AG10803 (cell line): Measurements from ENCODE around the gene WNT3A.

Experiments used
- DNase-seq: peaks from one replicate; pipeline ENCODE4 v3.0.0; 2010; ENCODE audit warnings: low read depth
- H3K4me3 ChIP-seq: 2 replicates; pipeline ENCODE4 v1.5.1; 2011; ENCODE audit warnings: mild to moderate bottlenecking, low read length, control low read depth
- TF ChIP-seq, protein P1 (sequence below): conservative IDR thresholded peaks from 2 replicates; pipeline ENCODE4 v1.5.1; 2011; ENCODE audit warnings: mild to moderate bottlenecking, low read length, control low read depth, inconsistent platforms

The WNT3A gene

DNA sequence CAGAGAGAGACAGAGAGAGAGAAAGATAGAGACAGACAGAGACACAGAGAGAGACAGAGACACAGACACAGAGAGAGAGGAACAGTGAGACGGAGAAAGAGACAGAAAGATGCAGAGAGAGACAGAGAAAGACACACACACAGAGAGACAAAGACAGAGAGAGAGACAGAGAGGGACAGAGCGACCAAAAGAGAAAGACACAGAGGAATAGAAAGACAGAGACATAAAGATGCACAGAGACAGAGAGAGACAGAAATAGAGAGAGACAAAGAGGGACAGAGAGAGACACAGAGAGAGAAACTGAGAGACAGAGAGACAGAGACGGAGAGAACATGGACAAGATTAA, 16.5 kb downstream of the WNT3A start:
- TF ChIP-seq, protein P1, sequence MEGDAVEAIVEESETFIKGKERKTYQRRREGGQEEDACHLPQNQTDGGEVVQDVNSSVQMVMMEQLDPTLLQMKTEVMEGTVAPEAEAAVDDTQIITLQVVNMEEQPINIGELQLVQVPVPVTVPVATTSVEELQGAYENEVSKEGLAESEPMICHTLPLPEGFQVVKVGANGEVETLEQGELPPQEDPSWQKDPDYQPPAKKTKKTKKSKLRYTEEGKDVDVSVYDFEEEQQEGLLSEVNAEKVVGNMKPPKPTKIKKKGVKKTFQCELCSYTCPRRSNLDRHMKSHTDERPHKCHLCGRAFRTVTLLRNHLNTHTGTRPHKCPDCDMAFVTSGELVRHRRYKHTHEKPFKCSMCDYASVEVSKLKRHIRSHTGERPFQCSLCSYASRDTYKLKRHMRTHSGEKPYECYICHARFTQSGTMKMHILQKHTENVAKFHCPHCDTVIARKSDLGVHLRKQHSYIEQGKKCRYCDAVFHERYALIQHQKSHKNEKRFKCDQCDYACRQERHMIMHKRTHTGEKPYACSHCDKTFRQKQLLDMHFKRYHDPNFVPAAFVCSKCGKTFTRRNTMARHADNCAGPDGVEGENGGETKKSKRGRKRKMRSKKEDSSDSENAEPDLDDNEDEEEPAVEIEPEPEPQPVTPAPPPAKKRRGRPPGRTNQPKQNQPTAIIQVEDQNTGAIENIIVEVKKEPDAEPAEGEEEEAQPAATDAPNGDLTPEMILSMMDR, result no peak
- no peak overlapping the region for H3K4me3 ChIP-seq
- no peak for DNase-seq

DNA sequence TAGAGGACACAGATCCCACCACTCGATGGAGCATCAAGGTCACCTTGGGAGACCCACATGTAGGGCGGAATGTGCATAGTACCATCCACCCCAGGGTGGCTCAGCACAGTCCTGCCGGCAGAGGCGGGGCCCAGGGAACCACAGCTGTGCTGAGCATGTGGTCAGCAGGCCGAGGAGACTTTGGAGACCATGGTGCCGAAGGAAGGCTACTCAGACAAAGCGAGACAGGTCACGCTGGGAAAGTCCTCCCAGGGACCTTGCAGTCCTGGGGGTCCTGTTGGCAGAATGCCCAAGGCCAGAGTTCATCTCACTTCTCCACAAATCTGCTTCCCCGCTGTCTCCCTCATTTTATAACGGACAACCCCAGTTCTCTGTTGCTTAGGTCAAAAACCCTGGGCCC, 22.5 kb downstream of the WNT3A start:
- no peak for DNase-seq
- TF ChIP-seq, protein P1, result no peak
- no peak overlapping the region for H3K4me3 ChIP-seq

DNA sequence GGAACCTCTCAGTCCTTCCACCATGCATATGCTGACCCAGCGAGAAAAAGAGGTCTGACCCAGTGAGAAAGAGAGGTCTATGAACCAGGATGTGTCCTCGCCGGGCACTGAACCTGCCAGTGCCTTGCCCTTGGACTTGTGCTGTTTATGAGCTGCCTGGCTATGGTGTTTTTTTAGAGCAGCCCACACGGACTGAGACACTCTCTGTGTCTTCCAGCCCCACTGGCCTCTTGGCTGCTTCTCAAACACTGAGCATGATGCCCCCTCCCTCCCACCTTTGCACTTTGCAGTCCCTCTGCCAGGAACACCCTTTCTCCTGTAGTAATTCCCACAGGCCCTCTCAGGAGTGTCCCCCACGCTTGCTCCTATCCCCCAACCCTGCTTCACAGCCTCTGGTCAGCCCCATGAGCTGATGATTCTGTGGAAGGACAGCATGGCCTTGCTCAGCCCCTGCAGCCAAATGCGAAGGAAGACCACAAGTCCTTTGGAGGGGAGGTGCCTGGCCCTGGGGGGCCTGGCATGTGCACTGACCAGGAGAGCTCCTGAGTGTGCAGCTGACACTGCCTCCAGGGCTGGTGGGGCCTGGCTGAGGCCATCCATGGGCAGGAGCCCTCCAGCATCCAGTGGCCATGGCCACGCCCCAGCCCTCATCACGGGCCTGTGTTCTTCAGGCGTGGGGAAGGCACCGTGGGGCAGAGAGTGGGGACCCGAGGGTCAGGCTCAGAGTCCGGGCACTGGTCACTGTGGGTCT, 23.8 kb downstream of the WNT3A start:
- TF ChIP-seq, protein P1, result no peak
- no peak overlapping the region for H3K4me3 ChIP-seq
- no peak for DNase-seq

DNA sequence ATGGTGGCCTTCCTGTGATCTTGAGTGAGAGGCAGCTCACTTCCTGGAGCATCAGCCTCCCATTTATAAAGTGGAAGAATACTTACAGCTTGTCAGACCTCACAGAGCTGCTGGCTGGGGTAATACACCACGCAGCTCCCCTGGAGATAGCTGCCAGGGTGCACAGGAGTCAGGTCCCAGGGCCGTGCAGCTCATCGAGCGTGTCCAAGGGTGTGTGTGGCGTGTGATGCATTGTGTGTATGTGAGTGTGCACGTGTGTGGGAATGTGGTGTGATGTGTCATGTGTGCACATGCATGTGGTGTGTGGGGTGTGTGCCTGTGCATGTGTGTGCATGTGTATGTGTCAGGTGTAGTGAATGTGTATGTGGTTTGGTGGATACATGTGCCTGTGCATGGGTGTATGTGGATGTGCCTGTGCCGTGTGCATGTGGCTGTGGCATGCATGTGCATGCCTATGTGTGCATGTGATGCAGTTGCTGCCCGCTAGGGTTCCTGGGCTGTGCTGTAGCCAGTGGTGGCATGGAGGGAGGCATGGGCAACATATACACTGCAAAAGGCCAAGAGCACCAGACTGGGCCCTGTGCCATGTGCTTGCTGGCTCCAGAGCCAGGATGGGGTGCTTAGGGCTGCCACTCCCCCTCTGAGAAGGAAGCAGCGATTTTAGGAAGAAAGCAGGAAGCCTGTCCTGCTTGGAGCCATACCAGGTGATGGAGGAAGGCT, 24.6 kb downstream of the WNT3A start:
- DNase-seq, result no peak
- TF ChIP-seq, protein P1, result no peak
- no peak overlapping the region for H3K4me3 ChIP-seq

DNA sequence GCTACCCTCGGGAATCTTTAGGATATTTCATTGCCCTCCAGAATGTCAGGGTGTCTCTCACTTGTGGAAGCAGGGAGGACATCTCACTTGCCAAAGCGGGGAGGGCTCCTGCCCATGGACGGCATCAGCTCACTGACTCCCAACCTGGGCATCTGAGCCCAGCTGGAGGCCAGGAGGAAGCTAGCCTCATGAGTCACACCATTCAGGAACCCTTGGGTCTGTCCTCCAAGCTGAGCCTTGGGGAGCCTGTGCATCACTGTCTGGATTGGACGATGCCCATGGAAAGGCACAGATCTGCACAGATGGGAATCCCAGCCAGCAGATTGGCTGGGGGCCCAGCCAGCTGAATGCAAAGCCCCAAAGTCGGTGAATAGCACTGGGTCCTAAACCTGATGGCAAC, 25.2 kb downstream of the WNT3A start:
- TF ChIP-seq, protein P1, result no peak
- no peak for DNase-seq
- H3K4me3 ChIP-seq, result no peak overlapping the region

DNA sequence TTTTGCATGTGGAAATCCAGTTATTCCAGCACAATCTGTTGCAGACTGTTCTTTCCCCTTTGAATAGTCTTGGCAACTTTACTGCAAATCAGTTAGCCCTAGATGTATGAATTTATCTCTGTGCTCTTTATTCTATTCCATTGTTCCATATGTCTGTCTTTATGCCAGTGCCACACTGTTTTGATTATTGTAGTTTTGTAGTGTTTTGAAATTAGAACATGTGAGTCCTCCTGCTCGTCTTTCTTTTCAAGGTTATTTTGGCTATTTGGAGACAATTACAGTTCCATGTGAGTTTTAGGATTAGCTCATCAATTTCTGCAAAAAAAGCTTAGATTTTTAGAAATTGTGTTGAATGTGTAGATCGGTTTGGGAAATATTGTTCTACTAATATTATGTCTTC, 26.6 kb downstream of the WNT3A start:
- TF ChIP-seq, protein P1, result no peak
- no peak overlapping the region for H3K4me3 ChIP-seq
- DNase-seq, result no peak
